ENCODE data around the gene RPL3. TPM values are rescaled to one million over a fixed set of nuclear protein-coding genes. Genes with fewer than 3 reads are reported as not detected.
"Not testable (repeated sequence)": the region's sequence is repeated elsewhere in the genome, so short reads cannot be mapped to it uniquely, and the experiment has no call there.

Gene RPL3
- total RNA-seq (2014; rRNA removed; shearing (Covaris generic); ENCODE audit: low replicate concordance): 5,144 and 5,940 TPM in 2 replicates

DNA sequence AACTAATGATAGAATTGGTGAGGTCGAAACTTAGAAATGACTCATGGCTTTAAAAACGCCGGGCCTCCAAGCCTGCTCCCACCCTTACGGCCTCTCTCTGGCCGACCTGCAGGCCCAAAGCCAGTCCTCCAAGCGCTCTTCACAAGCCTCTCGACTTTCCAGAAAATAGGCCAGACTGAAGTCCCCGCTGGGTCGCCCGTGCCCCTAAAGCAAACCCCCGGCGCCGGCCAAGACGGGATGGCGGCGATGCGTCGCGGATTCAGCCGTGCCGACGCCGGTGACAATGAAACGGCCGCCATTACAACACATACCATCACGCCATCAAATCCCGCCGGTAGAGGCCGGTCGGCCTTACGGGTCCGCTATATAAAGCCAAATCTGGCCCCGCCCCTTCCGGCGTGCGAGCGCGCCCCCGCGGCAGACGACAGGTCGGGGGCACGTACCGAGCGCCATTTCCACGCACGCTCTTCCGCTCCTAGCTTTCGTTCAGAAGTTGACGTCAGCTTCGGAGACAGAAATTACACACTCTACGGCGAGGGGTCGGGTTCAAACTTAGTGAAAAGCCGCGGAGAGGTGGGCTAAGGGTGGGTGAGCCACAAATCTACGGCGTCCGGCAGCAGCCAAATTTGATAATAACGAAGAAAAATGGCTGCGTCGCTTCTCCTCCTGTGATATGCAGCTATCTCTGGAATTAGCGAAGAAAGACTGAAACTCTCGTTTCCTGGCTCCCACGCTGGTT, at the start of gene RPL3:
TSS of gene RPL3 (minus strand) at position 340 of the 739 bp plus-strand sequence. CDS start at position 314, 26 bp downstream.
- in situ Hi-C loops (cut with HindIII; ENCODE audit: low pct_unique_long_range_greater_than_20kb, low sequenced_read_pairs): no loop called here
- DNase-seq (ENCODE audit: low read depth): peak; percentile 95

DNA sequence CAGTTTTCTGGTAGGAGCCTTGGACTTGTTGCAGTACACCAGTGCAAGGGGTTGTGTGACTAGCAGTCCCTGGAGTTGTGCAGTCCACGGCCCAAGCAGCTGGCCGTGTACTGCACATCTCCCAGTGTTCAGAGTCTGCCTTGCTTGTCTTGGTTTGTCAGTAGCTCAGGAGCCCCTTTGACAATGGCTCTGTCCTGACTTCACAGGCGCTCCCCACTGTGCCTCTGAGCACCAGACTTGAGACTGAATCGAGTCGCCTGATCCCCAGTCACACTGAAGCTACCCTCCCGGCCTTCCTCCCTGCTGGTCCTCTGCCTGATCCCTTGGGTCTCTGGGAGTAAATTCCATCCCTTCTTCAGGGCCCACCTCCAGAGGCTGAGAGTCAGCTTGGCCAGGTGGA, 49.8 kb upstream of the RPL3 start:
- in situ Hi-C loops (cut with HindIII; ENCODE audit: low pct_unique_long_range_greater_than_20kb, low sequenced_read_pairs): no loop called here
- no peak for DNase-seq (ENCODE audit: low read depth)

DNA sequence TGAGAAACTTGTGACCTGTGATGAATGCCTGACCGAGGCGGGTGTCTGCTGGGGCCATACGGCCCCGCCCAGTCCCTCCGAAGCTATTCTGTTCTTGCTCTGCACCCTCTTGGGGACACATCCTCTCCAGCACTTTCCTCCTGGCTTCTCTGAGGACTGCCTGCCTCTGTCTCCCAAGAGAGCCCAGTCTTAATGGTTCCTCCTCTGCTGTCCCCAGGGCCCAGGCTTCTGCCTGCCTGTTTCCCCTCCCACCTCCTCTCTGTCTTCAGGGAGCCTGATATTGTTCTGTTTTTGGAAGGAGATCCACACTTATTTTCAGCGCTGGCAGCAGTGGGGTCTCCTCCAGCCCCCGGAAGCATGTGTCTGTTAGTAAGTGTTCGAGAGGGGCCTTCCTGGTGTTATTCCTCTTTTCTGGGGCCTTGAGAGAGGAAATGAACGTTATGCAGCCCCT, 49.1 kb upstream of the RPL3 start:
- no peak for DNase-seq (ENCODE audit: low read depth)
- in situ Hi-C loops (cut with HindIII; ENCODE audit: low pct_unique_long_range_greater_than_20kb, low sequenced_read_pairs): no loop called here

DNA sequence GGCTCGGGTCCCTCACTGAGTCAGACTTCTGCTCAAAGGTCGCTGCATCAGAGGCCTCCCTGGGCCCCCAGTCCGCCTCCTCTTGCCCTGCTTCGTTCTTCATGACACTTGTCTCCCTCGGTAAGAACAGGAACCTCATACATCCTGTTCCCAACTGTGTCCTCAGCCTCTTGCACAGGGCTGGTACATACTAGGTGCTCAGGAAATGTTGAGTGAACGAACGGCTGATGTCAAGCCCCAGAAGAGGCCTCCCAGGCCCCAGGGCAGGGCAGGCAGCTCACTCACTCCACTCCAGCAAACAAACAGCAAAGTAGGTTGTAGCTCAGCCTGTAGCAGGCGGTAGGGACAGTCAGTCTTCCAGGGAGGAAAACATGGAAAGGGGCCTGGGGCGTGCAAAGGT, 47.6 kb upstream of the RPL3 start:
- in situ Hi-C loops (cut with HindIII; ENCODE audit: low pct_unique_long_range_greater_than_20kb, low sequenced_read_pairs): no loop called here

DNA sequence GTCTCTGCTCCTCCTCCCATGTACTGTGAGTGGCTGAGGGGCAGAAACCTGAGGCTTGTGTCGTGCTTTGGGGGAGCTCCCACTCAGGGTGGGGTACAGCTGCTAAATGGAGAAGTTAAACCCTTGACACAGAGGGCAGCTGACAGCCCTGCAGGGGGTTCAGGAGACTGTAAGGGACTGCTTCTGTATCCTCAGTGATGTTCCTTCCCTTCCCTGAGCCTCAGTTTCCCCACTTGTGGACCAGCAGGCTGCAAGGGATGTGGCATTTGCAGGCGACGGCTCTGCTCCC, 46.0 kb upstream of the RPL3 start:
- DNase-seq (ENCODE audit: low read depth): no peak
- in situ Hi-C loops (cut with HindIII; ENCODE audit: low pct_unique_long_range_greater_than_20kb, low sequenced_read_pairs): no loop called here

More for the DNA sequence above, 47.6 kb upstream of the RPL3 start:
- no peak for DNase-seq (ENCODE audit: low read depth)

DNA sequence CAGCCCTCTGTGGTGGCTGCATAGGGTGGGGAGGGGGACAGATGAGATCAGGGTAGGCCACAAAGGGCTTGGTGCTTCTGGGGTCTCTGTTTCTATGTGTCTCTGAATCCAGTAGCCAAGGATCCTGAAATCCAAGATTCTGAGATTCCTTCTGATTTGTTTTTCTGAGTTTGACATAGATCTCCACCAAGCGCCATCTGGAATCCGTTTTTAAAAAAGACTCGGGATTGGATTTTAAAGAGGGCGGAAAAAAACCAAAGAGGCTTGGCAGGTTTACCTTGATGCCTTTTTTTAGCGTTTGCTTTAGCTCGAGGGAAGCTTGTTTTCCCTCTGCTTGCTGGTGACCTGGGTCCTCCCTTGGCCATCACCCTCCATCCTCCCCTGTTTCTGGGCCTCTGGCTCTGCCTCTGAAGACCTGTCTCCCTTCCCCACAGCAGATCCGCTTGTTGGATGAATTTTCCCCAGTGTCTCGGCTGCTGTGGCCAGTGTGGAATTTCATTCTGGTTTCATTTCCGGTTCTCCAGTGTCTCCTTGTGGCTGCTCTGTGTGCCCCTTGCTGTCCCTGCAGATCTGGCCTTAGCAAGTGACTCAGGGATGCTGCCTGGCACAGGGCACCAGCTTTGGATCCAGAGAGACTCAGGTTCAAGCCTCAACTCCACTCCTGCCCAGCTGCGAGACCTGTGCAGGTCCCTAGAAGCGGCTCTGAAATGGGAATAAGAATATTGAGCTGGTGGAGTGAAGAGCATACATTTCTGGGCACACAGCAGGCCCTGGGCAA, 45.5 kb upstream of the RPL3 start:
- in situ Hi-C loops (cut with HindIII; ENCODE audit: low pct_unique_long_range_greater_than_20kb, low sequenced_read_pairs): no loop called here

DNA sequence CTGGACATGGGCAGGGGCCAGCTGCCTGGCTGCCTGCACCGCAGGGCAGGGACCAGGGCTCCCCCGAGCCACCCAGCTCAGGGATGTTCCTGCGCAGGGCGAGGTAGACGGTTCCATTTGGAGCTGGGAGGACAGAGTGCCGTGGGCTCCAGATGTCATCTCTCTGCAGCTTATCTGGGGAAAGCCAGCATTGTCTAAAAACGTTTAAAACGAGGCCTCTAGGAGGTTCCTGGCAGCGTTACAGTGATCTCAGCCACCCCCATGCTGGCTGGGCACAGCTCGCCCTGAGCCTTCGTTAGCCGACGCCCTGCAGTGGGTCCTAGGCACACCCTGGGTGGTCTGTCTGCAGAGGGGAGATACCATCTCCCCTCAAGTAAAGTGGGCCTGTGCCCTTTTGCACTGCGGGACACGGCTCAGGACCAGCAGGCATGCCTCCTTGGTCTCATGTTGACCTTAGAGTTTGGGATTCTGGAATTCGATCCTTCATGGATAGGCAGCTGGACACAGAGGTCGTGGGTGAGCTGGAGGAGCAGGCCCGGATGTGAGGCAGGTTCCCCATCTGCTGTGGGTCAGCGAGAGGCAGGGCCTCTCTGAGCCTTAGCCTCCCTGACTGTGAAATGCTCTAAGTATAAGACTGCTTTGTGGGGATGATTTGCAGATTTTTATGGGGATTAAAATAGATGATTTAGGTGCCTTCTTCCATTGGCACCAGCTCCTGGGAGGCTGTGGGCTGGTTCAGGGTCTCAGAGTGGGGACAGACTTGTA, 44.5 kb upstream of the RPL3 start:
- in situ Hi-C loops (cut with HindIII; ENCODE audit: low pct_unique_long_range_greater_than_20kb, low sequenced_read_pairs): no loop called here
- DNase-seq (ENCODE audit: low read depth): no peak

More for the DNA sequence above, 45.5 kb upstream of the RPL3 start:
- no peak for DNase-seq (ENCODE audit: low read depth)

DNA sequence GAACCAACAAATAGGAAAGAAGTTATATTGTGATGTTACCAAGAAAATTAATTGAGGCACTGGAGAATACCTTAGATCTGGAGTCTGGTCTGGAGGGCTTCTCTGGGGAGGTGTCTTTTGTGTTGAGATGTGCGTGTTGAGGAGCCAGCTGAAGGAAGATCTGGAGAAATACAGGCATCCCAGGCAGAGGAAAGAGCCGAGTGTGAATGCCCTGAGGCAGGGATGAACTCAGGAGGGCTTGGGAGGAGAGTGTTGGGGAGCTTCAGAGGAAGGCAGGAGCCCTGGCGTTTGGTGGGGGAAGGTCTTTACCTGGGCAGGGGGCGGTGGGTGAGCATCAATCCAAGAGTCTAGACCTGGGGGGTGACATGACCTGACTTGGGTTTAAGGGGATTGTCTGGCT, 43.5 kb upstream of the RPL3 start:
- in situ Hi-C loops (cut with HindIII; ENCODE audit: low pct_unique_long_range_greater_than_20kb, low sequenced_read_pairs): no loop called here
- no peak for DNase-seq (ENCODE audit: low read depth)

DNA sequence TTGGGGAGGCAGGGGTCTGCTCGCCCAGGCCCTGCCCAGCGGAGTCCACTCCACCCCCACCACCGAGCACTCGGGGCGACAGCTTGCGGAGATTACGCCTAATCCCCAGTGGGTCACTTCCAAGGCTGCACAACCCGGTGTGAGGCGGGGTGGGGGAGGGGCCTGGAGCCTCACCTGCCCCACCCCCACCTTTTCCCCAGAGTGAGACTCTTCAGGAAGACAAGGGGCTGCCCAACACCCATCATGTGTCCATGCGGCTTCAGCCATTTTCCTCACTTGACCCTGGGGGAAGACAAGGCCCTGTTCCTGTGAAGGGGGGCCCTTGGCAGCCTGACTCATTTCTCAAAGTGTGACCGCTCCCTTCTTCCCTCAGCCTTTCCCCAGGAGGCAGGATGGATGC, 42.8 kb upstream of the RPL3 start:
- in situ Hi-C loops (cut with HindIII; ENCODE audit: low pct_unique_long_range_greater_than_20kb, low sequenced_read_pairs): no loop called here
- no peak for DNase-seq (ENCODE audit: low read depth)

DNA sequence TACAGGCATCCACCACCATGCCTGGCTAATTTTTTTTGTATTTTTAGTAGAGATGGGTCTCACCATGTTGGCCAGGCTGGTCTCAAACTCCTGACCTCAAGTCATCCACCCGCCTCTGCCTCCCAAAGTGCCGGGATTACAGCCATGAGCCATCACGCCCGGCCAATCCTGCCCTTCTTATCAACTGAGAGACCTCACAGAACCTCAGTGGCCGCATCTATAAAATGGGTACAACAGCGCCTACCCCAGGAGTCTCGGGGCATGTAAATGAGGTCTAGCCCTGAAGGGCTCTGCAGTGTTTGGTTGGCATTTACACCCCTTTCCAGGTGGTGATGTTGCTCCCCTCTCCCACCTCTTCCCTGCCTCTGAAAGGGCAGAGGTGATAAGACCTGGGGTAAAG, 42.1 kb upstream of the RPL3 start:
- DNase-seq (ENCODE audit: low read depth): no peak
- in situ Hi-C loops (cut with HindIII; ENCODE audit: low pct_unique_long_range_greater_than_20kb, low sequenced_read_pairs): no loop called here

DNA sequence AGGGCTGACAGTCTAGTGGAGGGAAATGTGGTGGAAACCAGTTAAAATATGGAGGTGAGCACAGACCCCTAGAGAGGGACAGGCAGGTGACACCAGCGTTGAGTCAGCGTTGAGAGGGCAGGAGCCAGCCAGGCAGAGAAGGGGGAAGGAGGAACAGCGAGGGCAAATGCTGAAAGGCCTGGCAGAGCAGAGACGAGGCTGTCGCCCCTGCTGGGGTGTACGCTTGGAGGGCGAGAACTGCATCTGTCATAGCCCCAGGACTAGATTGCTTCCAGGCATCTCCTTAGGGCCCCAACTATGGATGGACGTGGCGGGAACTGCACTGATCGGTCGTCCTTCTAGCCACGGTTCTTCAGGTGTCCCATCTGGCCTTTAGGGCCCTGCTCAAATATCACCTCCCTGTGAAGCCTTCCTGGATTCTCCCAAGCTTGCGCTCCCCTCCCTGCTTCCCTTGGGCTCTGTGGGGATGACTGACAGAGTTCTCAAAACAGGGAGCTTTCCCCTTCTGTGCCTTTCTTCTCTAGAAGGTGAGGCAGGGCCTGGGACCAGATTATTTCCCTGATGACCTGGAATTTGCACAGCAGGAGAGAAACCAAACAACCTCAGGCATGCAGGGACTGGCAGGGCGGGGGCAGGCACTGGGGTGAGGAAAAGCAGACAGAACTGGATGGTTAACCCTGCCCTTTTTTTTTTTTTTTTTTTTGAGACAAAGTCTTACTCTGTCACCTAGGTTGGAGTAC, 41.4 kb upstream of the RPL3 start:
- peak; percentile 83 for DNase-seq (ENCODE audit: low read depth)
- in situ Hi-C loops (cut with HindIII; ENCODE audit: low pct_unique_long_range_greater_than_20kb, low sequenced_read_pairs): no loop called here

DNA sequence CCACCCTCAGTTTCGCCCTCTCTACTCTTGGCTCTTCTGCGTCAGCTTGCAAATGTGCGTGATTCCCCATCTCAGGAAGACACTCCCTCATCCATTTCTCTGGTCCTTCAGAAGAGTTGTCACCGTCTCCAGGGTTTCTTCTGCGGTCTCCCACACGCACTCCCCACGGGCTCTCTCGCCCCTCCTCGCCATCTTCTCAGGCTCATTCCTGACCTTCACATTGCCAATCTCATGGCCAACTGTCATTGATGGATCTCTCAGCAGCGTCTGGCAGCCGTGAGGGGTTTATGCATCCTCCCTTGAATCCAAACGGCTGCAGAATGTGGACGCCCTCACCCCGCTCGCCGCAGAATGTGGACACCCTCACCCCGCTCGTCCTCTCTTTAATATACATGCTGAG, 40.8 kb upstream of the RPL3 start:
- DNase-seq (ENCODE audit: low read depth): no peak

DNA sequence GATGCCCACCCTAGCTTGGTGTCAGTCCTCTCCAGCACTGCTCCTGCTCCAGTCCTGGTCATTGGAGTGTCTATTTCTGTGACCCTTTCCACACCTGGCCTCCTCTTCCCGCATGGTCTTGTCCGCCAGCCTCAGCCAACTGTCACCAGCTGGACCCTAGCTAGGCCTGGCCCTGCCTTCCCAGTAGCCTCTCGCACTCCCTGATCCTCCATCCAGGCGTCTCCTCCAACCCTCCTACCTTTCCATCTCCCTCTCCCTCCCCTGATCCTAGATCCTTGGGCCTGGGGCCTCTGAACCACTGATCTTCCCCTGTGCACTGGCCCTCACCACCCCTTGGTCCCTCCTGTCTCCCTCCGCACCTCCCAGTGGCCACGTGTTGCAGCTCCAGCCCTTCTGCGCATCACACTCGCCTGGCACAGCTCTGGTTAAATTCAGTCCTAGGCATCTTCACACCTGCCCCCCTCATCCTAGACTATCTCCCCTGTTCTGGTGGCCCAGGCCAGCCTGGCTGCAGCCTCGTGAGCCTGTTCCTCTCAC, 40.3 kb upstream of the RPL3 start:
- in situ Hi-C loops (cut with HindIII; ENCODE audit: low pct_unique_long_range_greater_than_20kb, low sequenced_read_pairs): no loop called here
- no peak for DNase-seq (ENCODE audit: low read depth)

More for the DNA sequence above, 40.8 kb upstream of the RPL3 start:
- in situ Hi-C loops (cut with HindIII; ENCODE audit: low pct_unique_long_range_greater_than_20kb, low sequenced_read_pairs): no loop called here

DNA sequence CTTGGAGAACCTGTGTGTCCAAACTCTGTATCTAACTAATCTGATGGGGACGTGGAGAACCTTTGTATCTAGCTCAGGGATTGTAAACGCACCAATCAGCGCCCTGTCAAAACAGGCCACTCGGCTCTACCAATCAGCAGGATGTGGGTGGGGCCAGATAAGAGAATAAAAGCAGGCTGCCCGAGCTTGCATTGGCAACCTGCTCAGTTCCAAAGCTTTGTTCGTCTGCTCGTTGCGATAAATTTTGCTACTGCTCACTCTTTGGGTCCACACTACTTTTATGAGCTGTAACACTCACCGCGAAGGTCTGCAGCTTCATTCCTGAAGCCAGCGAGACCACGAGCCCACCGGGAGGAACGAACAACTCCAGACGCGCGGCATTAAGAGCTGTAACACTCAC, 38.8 kb upstream of the RPL3 start:
- DNase-seq (ENCODE audit: low read depth); in situ Hi-C loops (cut with HindIII; ENCODE audit: low pct_unique_long_range_greater_than_20kb, low sequenced_read_pairs): not testable (repeated sequence)

DNA sequence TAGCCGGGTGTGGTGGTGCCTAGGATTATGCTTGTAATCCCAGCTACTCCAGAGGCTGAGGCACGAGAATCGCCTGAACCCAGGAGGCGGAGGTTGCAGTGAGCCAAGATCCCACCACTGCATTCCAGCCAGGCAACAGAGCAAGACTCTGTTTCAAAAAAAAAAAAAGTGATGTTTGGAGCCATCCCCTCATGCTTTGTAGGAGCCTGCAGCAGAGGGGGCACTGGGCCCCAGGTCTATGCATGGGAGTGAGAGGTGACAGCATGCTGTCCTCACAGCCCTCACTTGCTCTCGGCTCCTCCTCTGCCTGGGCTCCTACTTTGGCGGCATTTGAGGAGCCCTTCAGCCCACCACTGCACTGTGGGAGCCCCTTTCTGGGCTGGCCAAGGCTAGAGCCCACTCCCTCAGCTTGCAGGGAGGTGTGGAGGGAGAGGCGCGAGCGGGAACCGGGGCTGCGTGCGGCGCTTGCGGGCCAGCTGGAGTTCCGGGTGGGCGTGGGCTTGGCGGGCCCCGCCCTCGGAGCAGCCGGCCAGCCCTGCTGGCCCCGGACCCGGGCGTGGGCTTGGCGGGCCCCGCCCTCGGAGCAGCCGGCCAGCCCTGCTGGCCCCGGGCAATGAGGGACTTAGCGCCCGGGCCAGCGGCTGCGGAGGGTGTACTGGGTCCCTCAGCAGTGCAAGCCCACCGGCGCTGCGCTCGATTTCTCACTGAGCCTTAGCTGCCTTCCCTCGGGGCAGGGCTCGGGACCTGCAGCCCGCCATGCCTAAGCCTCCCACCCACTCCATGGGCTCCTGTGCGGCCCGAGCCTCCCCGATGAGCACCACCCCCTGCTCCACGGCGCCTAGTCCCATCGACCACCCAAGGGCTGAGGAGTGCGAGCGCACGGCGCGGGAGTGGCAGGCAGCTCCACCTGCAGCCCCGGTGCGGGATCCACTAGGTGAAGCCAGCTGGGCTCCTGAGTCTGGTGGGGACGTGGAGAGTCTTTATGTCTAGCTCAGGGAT, 38.0 kb upstream of the RPL3 start:
- in situ Hi-C loops (cut with HindIII; ENCODE audit: low pct_unique_long_range_greater_than_20kb, low sequenced_read_pairs); DNase-seq (ENCODE audit: low read depth): not testable (repeated sequence)

DNA sequence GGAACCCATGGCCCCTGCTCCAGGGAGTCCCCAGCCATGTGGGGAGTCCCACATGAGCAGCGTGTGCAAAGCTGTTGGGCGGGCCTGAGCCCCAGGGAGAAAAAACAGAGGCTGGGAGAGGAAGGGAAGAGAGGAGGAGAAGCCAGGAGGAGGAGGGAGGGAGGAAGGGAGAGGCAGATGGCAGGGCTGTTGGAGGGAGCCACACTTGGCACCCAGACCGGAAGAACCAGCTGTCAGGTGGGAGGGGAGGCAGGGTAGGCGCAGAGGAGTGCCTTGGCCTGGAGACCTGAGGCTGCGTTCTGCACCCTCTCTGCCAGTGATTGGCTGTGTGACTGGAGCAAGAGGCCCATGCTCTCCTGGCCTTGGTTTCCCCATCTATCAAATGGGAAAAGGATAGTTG, 37.0 kb upstream of the RPL3 start:
- in situ Hi-C loops (cut with HindIII; ENCODE audit: low pct_unique_long_range_greater_than_20kb, low sequenced_read_pairs): no loop called here
- DNase-seq (ENCODE audit: low read depth): no peak

DNA sequence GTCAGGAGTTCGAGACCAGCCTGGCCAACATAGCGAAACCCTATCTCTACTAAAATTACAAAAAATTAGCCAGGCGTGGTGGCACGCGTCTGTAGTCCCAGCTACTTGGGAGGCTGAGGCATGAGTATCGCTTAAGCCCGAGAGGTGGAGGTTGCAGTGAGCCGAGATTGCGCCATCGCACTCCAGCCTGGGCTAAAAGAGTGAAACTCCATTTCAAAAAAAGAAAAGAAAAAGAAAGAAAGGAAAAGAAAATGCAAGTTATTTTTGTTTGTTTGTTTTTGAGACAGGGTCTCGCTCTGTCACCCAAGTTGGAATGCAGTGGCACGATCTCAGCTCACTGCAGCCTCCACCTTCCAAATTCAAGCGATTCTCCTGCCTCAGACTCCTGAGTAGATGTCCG, 36.4 kb upstream of the RPL3 start:
- in situ Hi-C loops (cut with HindIII; ENCODE audit: low pct_unique_long_range_greater_than_20kb, low sequenced_read_pairs); DNase-seq (ENCODE audit: low read depth): not testable (repeated sequence)
